ENCODE results near the gene FERMT1. TPM values are rescaled to one million over a fixed set of nuclear protein-coding genes. Genes with fewer than 3 reads are reported as not detected.

Gene FERMT1
- total RNA-seq, 4 donors from 2014 or later: 0.16 to 2.2 (median 1.0) TPM

- peak; percentile 50 for ATAC-seq
- Histone ChIP-seq H3K4me1 (peaks cover 0 to 39% (median 7%) of the 10 kb centered on the region in 3 donors), H3K9me3 (no peaks in the 10 kb centered on the region), H3K27me3 (no peaks in the 10 kb centered on the region), H3K36me3 (peaks cover 0 to 31% of the 10 kb centered on the region in 2 donors), H3K27ac (peak overlapping the region in 1 of 4 donors; percentile 4), H3K4me3 (no peak overlapping the region)
- TF ChIP-seq EP300 (IDR thresholded peaks at IDR 0.05): no peak
- no peak for TF ChIP-seq CTCF (IDR thresholded peaks at IDR 0.05)
- peak; percentile 46 for TF ChIP-seq POLR2AphosphoS5 (IDR thresholded peaks at IDR 0.05)
- WGBS, 2 donors (ENCODE audit: low coverage in 1 of 2): 57 to 75% methylated on average over 2 to 4 of the region's 6 CpGs
Measured at GRCh38 chr20:6029538-6029937, 93.3 kb downstream of the FERMT1 start.

DNA sequence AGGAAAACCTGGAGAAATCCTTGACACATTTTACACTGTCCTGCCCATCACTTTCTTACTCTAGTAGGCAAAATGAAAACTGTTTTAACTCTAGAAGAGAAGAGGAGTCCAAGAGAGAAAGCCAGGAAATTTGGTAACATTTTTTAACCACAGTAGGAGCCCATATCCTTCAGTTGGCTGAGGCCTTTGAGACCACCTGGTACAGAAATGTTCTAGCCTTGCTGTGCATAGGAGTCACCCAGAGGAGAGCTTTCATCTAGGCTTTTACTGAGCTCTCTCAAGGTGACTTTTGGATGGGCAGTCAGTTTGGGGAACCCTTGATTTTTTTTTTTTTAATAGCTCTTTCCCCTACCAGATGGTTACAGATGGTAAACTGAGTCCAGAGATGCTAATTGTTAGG lies 94.0 kb downstream of the FERMT1 start:
- TF ChIP-seq POLR2A (IDR thresholded peaks at IDR 0.05) (no peak), POLR2AphosphoS5 (IDR thresholded peaks at IDR 0.05) (no peak), EP300 (IDR thresholded peaks at IDR 0.05) (no peak), CTCF (IDR thresholded peaks at IDR 0.05) (no peak)
- Histone ChIP-seq H3K27ac (peak overlapping the region in 1 of 4 donors; percentile 4), H3K9me3 (no peaks in the 10 kb centered on the region), H3K36me3 (peaks cover 0 to 36% of the 10 kb centered on the region in 2 donors), H3K27me3 (no peaks in the 10 kb centered on the region), H3K4me3 (no peak overlapping the region), H3K4me1 (peaks cover 0 to 32% (median 2%) of the 10 kb centered on the region in 3 donors)
- no peak for ATAC-seq

- no peaks in the 10 kb centered on the region for H3K9me3 ChIP-seq
- H3K27ac ChIP-seq: no peak overlapping the region
- peaks cover 0 to 42% of the 10 kb centered on the region in 2 donors for H3K36me3 ChIP-seq
- H3K27me3 ChIP-seq: no peaks in the 10 kb centered on the region
- no peak for ATAC-seq
- 77 to 92% methylated on average over 2 to 3 of the region's 3 CpGs for WGBS, 2 donors (ENCODE audit: low coverage in 1 of 2)
- peaks cover 0 to 25% (median 0%) of the 10 kb centered on the region in 3 donors for H3K4me1 ChIP-seq
- no peak overlapping the region for H3K4me3 ChIP-seq
- TF ChIP-seq POLR2A (IDR thresholded peaks at IDR 0.05): no peak
- no peak for TF ChIP-seq POLR2AphosphoS5 (IDR thresholded peaks at IDR 0.05)
- no peak for TF ChIP-seq EP300 (IDR thresholded peaks at IDR 0.05)
- TF ChIP-seq CTCF (IDR thresholded peaks at IDR 0.05): no peak
Measured at GRCh38 chr20:6026051-6026450, 96.8 kb downstream of the FERMT1 start.

Other genes starting within 250 kb of the FERMT1 start
- 1 to 10 TPM in 3 of 4 donors, under 1 TPM in 1; 0.89 to 1.6 (median 1.2) TPM for gene CHGB, start 211.5 kb downstream of the FERMT1 start, total RNA-seq
- 10 to 100 TPM in 3 of 4 donors, 1 to 10 TPM in 1; 9.5 to 13.6 (median 12.5) TPM for gene TRMT6, start 172.5 kb downstream of the FERMT1 start, total RNA-seq
- 1 to 10 TPM; 4.6 to 7.4 (median 6.0) TPM for gene MCM8, start 172.4 kb downstream of the FERMT1 start, total RNA-seq
- gene CRLS1, start 116.9 kb downstream of the FERMT1 start, total RNA-seq: 10 to 100 TPM; 28.0 to 56.5 (median 42.7) TPM
- not detected for gene LRRN4, start 69.0 kb downstream of the FERMT1 start, total RNA-seq

Measured in gastroesophageal sphincter (tissue), 4 donors.